Stimulated activated naive CD4-positive, alpha-beta T cell (primary cell): ENCODE measurements around the gene DNAJA3.

Experiments
- DNase-seq, 6 experiments: peaks; one replicate each; lab custom pipeline; 2025; lab: John Stamatoyannopoulos, UW

DNAJA3 gene

GRCh38 chr16:4474192-4474961, 48.7 kb downstream of the DNAJA3 start, which contains the start of gene NMRAL1:
Gene NMRAL1, minus strand, starts transcription at chr16:4474625. Its CDS starts 493 bp downstream, at chr16:4474132.
- peak; percentile 74 to 89 (median 82) for DNase-seq

GRCh38 chr16:4475880-4476788, 50.5 kb downstream of the DNAJA3 start, which contains the start of gene HMOX2:
Gene HMOX2, plus strand, starts transcription at chr16:4476398. Its CDS starts 29,127 bp downstream, at chr16:4505525.
- DNase-seq: peak; percentile 83 to 91 (median 87)

- peak in 2 of 6 experiments; percentile 23 to 26 for DNase-seq
These were observed 52.3 kb downstream of the DNAJA3 start for GRCh38 chr16:4477966-4478365.

- DNase-seq: no peak
These were observed 55.9 kb downstream of the DNAJA3 start for GRCh38 chr16:4481526-4481925.

GRCh38 chr16:4481963-4482362, 56.3 kb downstream of the DNAJA3 start:
- no peak for DNase-seq

GRCh38 chr16:4486126-4486893, 60.6 kb downstream of the DNAJA3 start:
- no peak for DNase-seq

GRCh38 chr16:4487955-4488498, 62.4 kb downstream of the DNAJA3 start:
- DNase-seq: peak in 3 of 6 experiments; percentile 58 to 66 (median 60)

- peak in 3 of 6 experiments; percentile 78 to 84 (median 82) for DNase-seq
These were observed 62.9 kb downstream of the DNAJA3 start for GRCh38 chr16:4488499-4488967.

GRCh38 chr16:4489030-4489429, 63.4 kb downstream of the DNAJA3 start:
- no peak for DNase-seq

- DNase-seq: no peak
These were observed 66.2 kb downstream of the DNAJA3 start for GRCh38 chr16:4491898-4492297.

- DNase-seq: no peak
These were observed 69.2 kb downstream of the DNAJA3 start for GRCh38 chr16:4494746-4495490.

- DNase-seq: no peak
These were observed 70.1 kb downstream of the DNAJA3 start for GRCh38 chr16:4495766-4496165.

- no peak for DNase-seq
These were observed 70.6 kb downstream of the DNAJA3 start for GRCh38 chr16:4496305-4496704.

GRCh38 chr16:4498546-4499195, 73.0 kb downstream of the DNAJA3 start:
- no peak for DNase-seq

GRCh38 chr16:4499196-4499555, 73.5 kb downstream of the DNAJA3 start:
- no peak for DNase-seq

- DNase-seq: no peak
These were observed 74.6 kb downstream of the DNAJA3 start for GRCh38 chr16:4500272-4500671.

GRCh38 chr16:4501071-4501478, 75.4 kb downstream of the DNAJA3 start:
- DNase-seq: no peak

GRCh38 chr16:4505356-4506147, 79.9 kb downstream of the DNAJA3 start:
- DNase-seq: peak; percentile 68 to 93 (median 82)
